PFSK-1 (cell line): ENCODE data around the gene GRIK3.

Source experiments
- POLR2AphosphoS5 ChIP-seq: IDR thresholded peaks from 2 replicates; pipeline ENCODE4 v1.6.1; 2012; ENCODE audit warnings: low read depth, mild to moderate bottlenecking, control low read depth, low read length, moderate library complexity
- TAF1 ChIP-seq: IDR thresholded peaks from 2 replicates; pipeline ENCODE4 v1.6.1; 2012; ENCODE audit warnings: low read length, control low read depth, borderline replicate concordance; ENCODE audit not compliant: insufficient read depth

DNA sequence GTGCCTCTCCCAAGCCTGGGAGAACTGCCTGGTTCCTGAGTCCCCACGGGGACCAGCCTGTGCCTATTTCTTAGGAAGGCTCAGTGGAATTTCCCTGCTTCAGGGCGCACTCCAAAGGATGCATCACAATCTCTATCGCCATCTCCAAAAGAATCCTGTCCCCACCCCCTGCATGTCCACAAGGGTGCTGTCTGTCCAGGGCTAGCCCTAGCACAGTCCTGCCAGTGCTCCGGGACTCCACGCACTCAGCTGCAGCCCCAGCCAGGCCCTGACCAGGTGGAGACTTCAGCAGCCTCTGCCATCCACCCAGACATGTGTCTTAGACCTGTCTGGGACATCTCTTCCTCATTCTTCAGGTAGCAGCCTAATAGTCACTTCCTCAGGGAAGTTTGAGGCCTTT is 199.7 kb downstream of the GRIK3 start:
- TF ChIP-seq TAF1 (no peak), POLR2AphosphoS5 (no peak)
